Right kidney (tissue), 9 donors: Measurements from ENCODE around the gene PIGS.
"Not testable (repeated sequence)": the region's sequence is repeated elsewhere in the genome, so short reads cannot be mapped to it uniquely, and the experiment has no call there.

ENCODE experiments used
- DNase-seq: peaks from one replicate; pipeline ENCODE4 v3.0.0-alpha.2; 2016
- long read RNA-seq, 8 donors: transcript quantifications; one replicate each; lab custom pipeline, GENCODE V29; 2026

Gene PIGS
- long read RNA-seq, donor 1, transcript PIGS-202 (12 exons, 2,877 nt), result major isoform, 17 of 30 reads
- long read RNA-seq, donor 1, transcript PIGS-203 (11 exons, 2,815 nt), result minor isoform, 6 of 30 reads
- long read RNA-seq, donor 1, partial matches to known transcripts, result 5 of 30 reads
- long read RNA-seq, donor 1, other reads (novel, unspliced or antisense), result 0 of 30 reads
- long read RNA-seq, donor 2, transcript PIGS-202 (12 exons, 2,877 nt), result major isoform, 19 of 24 reads
- long read RNA-seq, donor 2, partial matches to known transcripts, result 0 of 24 reads
- long read RNA-seq, donor 2, other reads (novel, unspliced or antisense), result 0 of 24 reads
- long read RNA-seq, donor 3, transcript PIGS-206 (2 exons, 3,088 nt), result minor isoform, 5 of 18 reads
- long read RNA-seq, donor 3, transcript PIGS-202 (12 exons, 2,877 nt), result major isoform, 10 of 18 reads
- long read RNA-seq, donor 3, partial matches to known transcripts, result 0 of 18 reads
- long read RNA-seq, donor 3, other reads (novel, unspliced or antisense), result 0 of 18 reads
- long read RNA-seq, donor 4, transcript PIGS-202 (12 exons, 2,877 nt), result major isoform, 20 of 28 reads
- long read RNA-seq, donor 4, partial matches to known transcripts, result 0 of 28 reads
- long read RNA-seq, donor 4, other reads (novel, unspliced or antisense), result 0 of 28 reads
- long read RNA-seq, donor 5, transcript PIGS-203 (11 exons, 2,815 nt), result minor isoform, 8 of 52 reads
- long read RNA-seq, donor 5, transcript PIGS-202 (12 exons, 2,877 nt), result major isoform, 18 of 52 reads
- long read RNA-seq, donor 5, partial matches to known transcripts, result 24 of 52 reads
- long read RNA-seq, donor 5, other reads (novel, unspliced or antisense), result 0 of 52 reads
- long read RNA-seq, donor 6, transcript PIGS-206 (2 exons, 3,088 nt), result minor isoform, 6 of 28 reads
- long read RNA-seq, donor 6, transcript PIGS-202 (12 exons, 2,877 nt), result major isoform, 11 of 28 reads
- long read RNA-seq, donor 6, partial matches to known transcripts, result 5 of 28 reads
- long read RNA-seq, donor 6, other reads (novel, unspliced or antisense), result 0 of 28 reads
- long read RNA-seq, donor 7, result 0 reads
- long read RNA-seq, donor 8, transcript PIGS-202 (12 exons, 2,877 nt), result major isoform, 19 of 31 reads
- long read RNA-seq, donor 8, transcript PIGS-206 (2 exons, 3,088 nt), result minor isoform, 5 of 31 reads
- long read RNA-seq, donor 8, transcript PIGS-203 (11 exons, 2,815 nt), result minor isoform, 5 of 31 reads
- long read RNA-seq, donor 8, partial matches to known transcripts, result 0 of 31 reads
- long read RNA-seq, donor 8, other reads (novel, unspliced or antisense), result 0 of 31 reads

- peak; percentile 72 for DNase-seq
These were observed at the start of gene PIGS for GRCh38 chr17:28571361-28572122. Gene PIGS (minus strand): TSS chr17:28571524. CDS start chr17:28571496, 28 bp downstream.

GRCh38 chr17:28620010-28620409 lies 48.7 kb upstream of the PIGS start:
- no peak for DNase-seq

GRCh38 chr17:28618464-28618863 lies 47.1 kb upstream of the PIGS start:
- DNase-seq, result no peak

GRCh38 chr17:28616281-28616680 lies 45.0 kb upstream of the PIGS start:
- DNase-seq, result no peak

- no peak for DNase-seq
These were observed 44.1 kb upstream of the PIGS start for GRCh38 chr17:28615260-28615940.

GRCh38 chr17:28613931-28614381 lies 42.6 kb upstream of the PIGS start, which contains the start of gene RSKR:
Gene RSKR (minus strand): TSS chr17:28614185. CDS start chr17:28614161, 24 bp downstream.
- no peak for DNase-seq

GRCh38 chr17:28612936-28613872 lies 41.9 kb upstream of the PIGS start:
- DNase-seq, result peak; percentile 25

- DNase-seq, result no peak
These were observed 41.2 kb upstream of the PIGS start for GRCh38 chr17:28612531-28612930.

GRCh38 chr17:28610376-28610775 lies 39.1 kb upstream of the PIGS start:
- DNase-seq, result no peak

- DNase-seq, result not testable (repeated sequence)
These were observed 32.7 kb upstream of the PIGS start for GRCh38 chr17:28604031-28604430.

GRCh38 chr17:28599311-28600184 lies 28.2 kb upstream of the PIGS start:
- DNase-seq, result no peak

- peak; percentile 96 for DNase-seq
These were observed 27.5 kb upstream of the PIGS start, which contains the start of gene SPAG5 for GRCh38 chr17:28598799-28599310. Gene SPAG5 (minus strand): TSS chr17:28599025. CDS start chr17:28598946, 79 bp downstream.

GRCh38 chr17:28598389-28598788 lies 27.1 kb upstream of the PIGS start:
- DNase-seq, result no peak

GRCh38 chr17:28597606-28598383 lies 26.5 kb upstream of the PIGS start:
- DNase-seq, result no peak

GRCh38 chr17:28592260-28592659 lies 20.9 kb upstream of the PIGS start:
- DNase-seq, result no peak

GRCh38 chr17:28585851-28586250 lies 14.5 kb upstream of the PIGS start:
- no peak for DNase-seq

- no peak for DNase-seq
These were observed 13.1 kb upstream of the PIGS start for GRCh38 chr17:28584434-28584833.
